HEK293 (cell line): Measurements from ENCODE around the gene BMX.

ENCODE experiments used
- CTCF ChIA-PET: fragments of 350-600 bp; formaldehyde crosslinking; extraction: SDS; loops from one replicate; lab custom pipeline; 2021; ENCODE audit warnings: antibody characterized with exemption; lab: Yijun Ruan, JAX
- POLR2A ChIA-PET: fragments of 300-600 bp; formaldehyde crosslinking; extraction: SDS; loops from one replicate; lab custom pipeline; 2020; ENCODE audit warnings: antibody characterized with exemption, inconsistent platforms; lab: Yijun Ruan, JAX
- H3K27ac ChIP-seq: fragments of 200-500 bp; sonication (Bioruptor generic); 2 replicates; pipeline ENCODE4 v1.5.1; 2014; ENCODE audit warnings: low read depth, low read length, control low read depth, inconsistent platforms; ENCODE audit errors: extremely low read depth
- H3K36me3 ChIP-seq, 2 experiments: fragments of 200-500 bp in 1 of 2; sonication (Bioruptor generic) in 1 of 2; 1 replicate in 1 of 2; 2 replicates in 1 of 2; pipeline ENCODE4 v1.5.1; 2014 to 2017; ENCODE audit warnings: inconsistent platforms in 2 of 2, low read length in 2 of 2; ENCODE audit not compliant: control insufficient read depth in 2 of 2, insufficient read depth in 1 of 2
- H3K4me1 ChIP-seq: fragments of 200-500 bp; sonication (Bioruptor generic); 2 replicates; pipeline ENCODE4 v1.5.1; 2014; ENCODE audit warnings: mild to moderate bottlenecking, low read length, inconsistent platforms; ENCODE audit not compliant: control insufficient read depth, insufficient read depth
- H3K4me3 ChIP-seq: 2 replicates; pipeline ENCODE4 v1.5.1; 2011; ENCODE audit warnings: low read depth, mild to moderate bottlenecking, control low read depth, low read length, moderate library complexity
- H3K9me3 ChIP-seq: fragments of 200-500 bp; sonication (Bioruptor generic); 2 replicates; pipeline ENCODE4 v1.5.1; 2014; ENCODE audit warnings: low read depth, low read length, inconsistent platforms; ENCODE audit not compliant: control insufficient read depth, insufficient read depth
- FEZF1 ChIP-seq: fragments of 450-650 bp; formaldehyde crosslinking; IDR thresholded peaks from 2 replicates; pipeline ENCODE4 v1.5.1; 2016; ENCODE audit warnings: missing biosample characterization, missing genetic modification characterization
- IKZF3 ChIP-seq: fragments of 450-650 bp; IDR thresholded peaks from 2 replicates; pipeline ENCODE4 v1.5.0; 2018; ENCODE audit warnings: missing biosample characterization, mild to moderate bottlenecking, missing genetic modification characterization, moderate library complexity
- KLF8 ChIP-seq: fragments of 450-650 bp; formaldehyde crosslinking; IDR thresholded peaks from 2 replicates; pipeline ENCODE4 v1.5.1; 2016; ENCODE audit warnings: missing biosample characterization, missing genetic modification characterization
- MEIS1 ChIP-seq: sonication (generic); formaldehyde crosslinking; IDR thresholded peaks from 2 replicates; pipeline ENCODE4 v1.8.1; 2022; ENCODE audit warnings: missing genetic modification reagents, mild to moderate bottlenecking, borderline replicate concordance
- YY2 ChIP-seq: fragments of 450-650 bp; formaldehyde crosslinking; IDR thresholded peaks from 2 replicates; pipeline ENCODE4 v1.5.1; 2016; ENCODE audit warnings: missing biosample characterization, missing genetic modification characterization
- ZBTB7A ChIP-seq: fragments of 450-650 bp; formaldehyde crosslinking; IDR thresholded peaks from 2 replicates; pipeline ENCODE4 v1.5.1; 2016; ENCODE audit warnings: low read depth, missing biosample characterization, missing genetic modification characterization
- ZNF211 ChIP-seq: fragments of 450-650 bp; formaldehyde crosslinking; IDR thresholded peaks from 2 replicates; pipeline ENCODE4 v1.5.1; 2016; ENCODE audit warnings: low read depth, missing biosample characterization, missing genetic modification characterization
- ZNF221 ChIP-seq: fragments of 450-650 bp; formaldehyde crosslinking; IDR thresholded peaks from 2 replicates; pipeline ENCODE4 v1.5.1; 2017; ENCODE audit warnings: missing biosample characterization, missing genetic modification characterization, borderline replicate concordance
- ZNF26 ChIP-seq: fragments of 450-650 bp; formaldehyde crosslinking; IDR thresholded peaks from 2 replicates; pipeline ENCODE4 v1.5.1; 2016; ENCODE audit warnings: missing biosample characterization, missing genetic modification characterization
- ZNF274 ChIP-seq, 2 experiments: fragments of 200-500 bp in 1 of 2; fragments of 450-650 bp in 1 of 2; sonication (Bioruptor generic) in 1 of 2; formaldehyde crosslinking in 1 of 2; IDR thresholded peaks; 2 replicates each; pipeline versions ENCODE4 v1.5.1 to v1.6.1; 2014 to 2016; ENCODE audit warnings: borderline replicate concordance in 1 of 2, inconsistent platforms in 1 of 2, low read length in 1 of 2, missing biosample characterization in 1 of 2, missing genetic modification characterization in 1 of 2
- ZNF302 ChIP-seq: fragments of 450-650 bp; formaldehyde crosslinking; IDR thresholded peaks from 2 replicates; pipeline ENCODE4 v1.5.1; 2016; ENCODE audit warnings: missing biosample characterization, missing genetic modification characterization, low read depth
- ZNF391 ChIP-seq: fragments of 450-650 bp; formaldehyde crosslinking; IDR thresholded peaks from 2 replicates; pipeline ENCODE4 v1.5.1; 2016; ENCODE audit warnings: low read depth, missing biosample characterization, missing genetic modification characterization, borderline replicate concordance
- ZNF580 ChIP-seq: fragments of 450-650 bp; formaldehyde crosslinking; IDR thresholded peaks from 2 replicates; pipeline ENCODE4 v1.5.1; 2016; ENCODE audit warnings: missing biosample characterization, missing genetic modification characterization
- ZNF623 ChIP-seq: fragments of 450-650 bp; formaldehyde crosslinking; IDR thresholded peaks from 2 replicates; pipeline ENCODE4 v1.5.1; 2016; ENCODE audit warnings: missing biosample characterization, missing genetic modification characterization
- ZNF629 ChIP-seq: fragments of 450-650 bp; formaldehyde crosslinking; IDR thresholded peaks from 2 replicates; pipeline ENCODE4 v1.5.1; 2017; ENCODE audit warnings: missing biosample characterization, missing genetic modification characterization
- ZNF660 ChIP-seq: fragments of 450-650 bp; IDR thresholded peaks from 2 replicates; pipeline ENCODE4 v1.5.1; 2018; ENCODE audit warnings: missing biosample characterization, mild to moderate bottlenecking, missing genetic modification characterization
- ZNF670 ChIP-seq: fragments of 450-650 bp; formaldehyde crosslinking; IDR thresholded peaks from 2 replicates; pipeline ENCODE4 v1.5.1; 2016; ENCODE audit warnings: missing biosample characterization, missing genetic modification characterization, low read depth
- ZNF843 ChIP-seq: fragments of 450-650 bp; formaldehyde crosslinking; IDR thresholded peaks from 2 replicates; pipeline ENCODE4 v1.5.1; 2016; ENCODE audit warnings: missing biosample characterization, missing genetic modification characterization
- TF ChIP-seq, protein P1 (sequence below): fragments of 450-650 bp; formaldehyde crosslinking; IDR thresholded peaks from 2 replicates; pipeline ENCODE4 v1.5.1; 2016; ENCODE audit warnings: missing biosample characterization, missing genetic modification characterization
- TF ChIP-seq, protein P2 (sequence below): fragments of 450-650 bp; formaldehyde crosslinking; IDR thresholded peaks from 2 replicates; pipeline ENCODE4 v1.5.1; 2017; ENCODE audit warnings: missing biosample characterization, mild to moderate bottlenecking, missing genetic modification characterization, moderate library complexity

BMX gene

DNA sequence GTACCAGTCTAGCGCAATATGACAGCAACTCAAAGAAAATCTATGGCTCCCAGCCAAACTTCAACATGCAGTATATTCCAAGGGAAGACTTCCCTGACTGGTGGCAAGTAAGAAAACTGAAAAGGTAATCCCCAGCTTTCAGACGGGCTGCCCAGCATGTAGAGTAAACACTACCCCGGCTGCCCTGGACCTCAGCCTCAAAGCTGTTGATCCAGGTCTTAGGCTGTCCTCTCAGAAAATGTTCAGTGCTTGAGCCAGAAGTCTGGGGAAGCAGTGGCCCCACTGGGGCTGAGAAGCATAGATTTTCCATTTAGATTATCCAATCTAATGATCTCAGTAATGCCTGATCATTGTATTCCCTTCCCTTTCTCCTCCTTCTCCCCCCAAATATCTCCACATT lies 21.9 kb downstream of the BMX start:
- H3K27ac ChIP-seq: no peak overlapping the region
- TF ChIP-seq ZNF623 (tag by site-specific recombination) (no peak), ZNF391 (no peak), ZNF670 (no peak), ZNF629 (tag by site-specific recombination) (no peak), ZBTB7A (no peak)
- CTCF ChIA-PET: interaction anchor here (0.6 to 1.5 kb wide), 3 partner anchors 24 to 34 kb away, joined by 5 read pairs; no protein-coding TSS in a partner anchor
- H3K4me1 ChIP-seq: peaks cover 6% of the 10 kb centered on the region; the same call in 1 of the 2 replicates
- POLR2A ChIA-PET: no interaction called here
- H3K36me3 ChIP-seq: no peaks in the 10 kb centered on the region
- no peak overlapping the region for H3K4me3 ChIP-seq
- H3K9me3 ChIP-seq: no peaks in the 10 kb centered on the region

- POLR2A ChIA-PET: no interaction called here
- H3K36me3 ChIP-seq: no peaks in the 10 kb centered on the region
- TF ChIP-seq ZNF843 (tag by site-specific recombination) (no peak), ZNF580 (tag by site-specific recombination) (no peak)
- CTCF ChIA-PET: interaction anchor here (1.1 to 1.5 kb wide), 2 partner anchors 25 to 29 kb away, joined by 5 read pairs; no protein-coding TSS in a partner anchor
- no peak overlapping the region for H3K4me3 ChIP-seq
- H3K9me3 ChIP-seq: no peaks in the 10 kb centered on the region
- no peak overlapping the region for H3K27ac ChIP-seq
- peaks cover 6% of the 10 kb centered on the region; the same call in 1 of the 2 replicates for H3K4me1 ChIP-seq
Measured at GRCh38 chrX:15523088-15523487, 22.5 kb downstream of the BMX start.

- ChIA-PET POLR2A (no interaction called here), CTCF (interaction anchor here (1.2 to 2.1 kb wide), 3 partner anchors 24 to 41 kb away, joined by 3 to 7 read pairs (median 5); partner anchors contain the start of gene BMX)
- H3K9me3 ChIP-seq: no peaks in the 10 kb centered on the region
- H3K36me3 ChIP-seq: no peaks in the 10 kb centered on the region
- no peak overlapping the region for H3K27ac ChIP-seq
- H3K4me3 ChIP-seq: no peak overlapping the region
- TF ChIP-seq MEIS1 (CRISPR knock-in tag): peak; percentile 92
- no peak for TF ChIP-seq ZNF302 (tag by site-specific recombination)
- H3K4me1 ChIP-seq: 0 out of 2 replicates have a peak, but pooled peaks cover 2% of the 10 kb centered on the region
Measured at GRCh38 chrX:15524417-15524816, 23.8 kb downstream of the BMX start.

- H3K4me3 ChIP-seq: no peak overlapping the region
- ChIA-PET POLR2A (no interaction called here), CTCF (interaction anchor here (1.4 to 2.1 kb wide), 3 partner anchors 9 to 39 kb away, joined by 5 to 7 read pairs (median 5); no protein-coding TSS in a partner anchor)
- H3K4me1 ChIP-seq: 0 out of 2 replicates have a peak, but pooled peaks cover 2% of the 10 kb centered on the region
- H3K27ac ChIP-seq: peak overlapping the region; percentile 19; the same call in 1 of the 2 replicates
- no peaks in the 10 kb centered on the region for H3K36me3 ChIP-seq
- H3K9me3 ChIP-seq: no peaks in the 10 kb centered on the region
- TF ChIP-seq ZNF274 (IDR thresholded peaks at IDR 0.05; ENCODE audit: low read length): no peak
- no peak for TF ChIP-seq ZNF274 (tag by site-specific recombination; IDR thresholded peaks at IDR 0.05; ENCODE audit: borderline replicate concordance)
- TF ChIP-seq ZNF660 (tag by site-specific recombination): no peak
- TF ChIP-seq, protein P1, sequence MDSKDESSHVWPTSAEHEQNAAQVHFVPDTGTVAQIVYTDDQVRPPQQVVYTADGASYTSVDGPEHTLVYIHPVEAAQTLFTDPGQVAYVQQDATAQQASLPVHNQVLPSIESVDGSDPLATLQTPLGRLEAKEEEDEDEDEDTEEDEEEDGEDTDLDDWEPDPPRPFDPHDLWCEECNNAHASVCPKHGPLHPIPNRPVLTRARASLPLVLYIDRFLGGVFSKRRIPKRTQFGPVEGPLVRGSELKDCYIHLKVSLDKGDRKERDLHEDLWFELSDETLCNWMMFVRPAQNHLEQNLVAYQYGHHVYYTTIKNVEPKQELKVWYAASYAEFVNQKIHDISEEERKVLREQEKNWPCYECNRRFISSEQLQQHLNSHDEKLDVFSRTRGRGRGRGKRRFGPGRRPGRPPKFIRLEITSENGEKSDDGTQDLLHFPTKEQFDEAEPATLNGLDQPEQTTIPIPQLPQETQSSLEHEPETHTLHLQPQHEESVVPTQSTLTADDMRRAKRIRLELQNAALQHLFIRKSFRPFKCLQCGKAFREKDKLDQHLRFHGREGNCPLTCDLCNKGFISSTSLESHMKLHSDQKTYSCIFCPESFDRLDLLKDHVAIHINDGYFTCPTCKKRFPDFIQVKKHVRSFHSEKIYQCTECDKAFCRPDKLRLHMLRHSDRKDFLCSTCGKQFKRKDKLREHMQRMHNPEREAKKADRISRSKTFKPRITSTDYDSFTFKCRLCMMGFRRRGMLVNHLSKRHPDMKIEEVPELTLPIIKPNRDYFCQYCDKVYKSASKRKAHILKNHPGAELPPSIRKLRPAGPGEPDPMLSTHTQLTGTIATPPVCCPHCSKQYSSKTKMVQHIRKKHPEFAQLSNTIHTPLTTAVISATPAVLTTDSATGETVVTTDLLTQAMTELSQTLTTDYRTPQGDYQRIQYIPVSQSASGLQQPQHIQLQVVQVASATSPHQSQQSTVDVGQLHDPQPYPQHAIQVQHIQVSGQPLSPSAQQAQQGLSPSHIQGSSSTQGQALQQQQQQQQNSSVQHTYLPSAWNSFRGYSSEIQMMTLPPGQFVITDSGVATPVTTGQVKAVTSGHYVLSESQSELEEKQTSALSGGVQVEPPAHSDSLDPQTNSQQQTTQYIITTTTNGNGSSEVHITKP (tag by site-specific recombination): no peak
- TF ChIP-seq ZNF221: no peak
- TF ChIP-seq YY2 (tag by site-specific recombination): no peak
- no peak for TF ChIP-seq KLF8 (tag by site-specific recombination)
- no peak for TF ChIP-seq IKZF3 (tag by site-specific recombination)
- TF ChIP-seq ZNF26 (tag by site-specific recombination): no peak
- TF ChIP-seq FEZF1 (tag by site-specific recombination): no peak
- TF ChIP-seq ZNF211: no peak
- TF ChIP-seq, protein P2, sequence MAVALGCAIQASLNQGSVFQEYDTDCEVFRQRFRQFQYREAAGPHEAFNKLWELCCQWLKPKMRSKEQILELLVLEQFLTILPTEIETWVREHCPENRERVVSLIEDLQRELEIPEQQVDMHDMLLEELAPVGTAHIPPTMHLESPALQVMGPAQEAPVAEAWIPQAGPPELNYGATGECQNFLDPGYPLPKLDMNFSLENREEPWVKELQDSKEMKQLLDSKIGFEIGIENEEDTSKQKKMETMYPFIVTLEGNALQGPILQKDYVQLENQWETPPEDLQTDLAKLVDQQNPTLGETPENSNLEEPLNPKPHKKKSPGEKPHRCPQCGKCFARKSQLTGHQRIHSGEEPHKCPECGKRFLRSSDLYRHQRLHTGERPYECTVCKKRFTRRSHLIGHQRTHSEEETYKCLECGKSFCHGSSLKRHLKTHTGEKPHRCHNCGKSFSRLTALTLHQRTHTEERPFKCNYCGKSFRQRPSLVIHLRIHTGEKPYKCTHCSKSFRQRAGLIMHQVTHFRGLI (tag by site-specific recombination): no peak
Measured at GRCh38 chrX:15525664-15526416, 25.2 kb downstream of the BMX start.
